ENCODE data around the gene RIMS1.

DNA sequence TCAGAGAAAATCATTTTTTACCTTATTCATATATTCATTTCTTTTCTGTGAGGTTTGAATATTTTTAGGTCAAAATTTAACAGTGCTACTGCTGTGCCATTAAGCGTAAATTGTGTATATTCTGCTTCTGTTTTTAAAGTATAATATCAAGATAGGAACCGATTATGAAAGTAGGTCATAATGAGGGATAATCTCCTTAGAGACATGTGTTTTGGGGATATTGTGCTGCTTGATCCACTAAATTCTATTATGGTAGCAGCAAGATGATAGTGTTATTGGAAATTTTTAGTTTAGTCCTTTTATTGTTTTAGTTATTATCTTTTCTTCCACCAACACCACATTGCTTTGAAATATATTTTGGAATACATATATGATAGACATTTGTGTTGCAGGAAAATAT, 244.0 kb downstream of the RIMS1 start:
- no peak for TF ChIP-seq EZH2phosphoT487 (conservative IDR thresholded peaks at IDR 0.05; ENCODE audit: low read length)
- TF ChIP-seq, protein P1, sequence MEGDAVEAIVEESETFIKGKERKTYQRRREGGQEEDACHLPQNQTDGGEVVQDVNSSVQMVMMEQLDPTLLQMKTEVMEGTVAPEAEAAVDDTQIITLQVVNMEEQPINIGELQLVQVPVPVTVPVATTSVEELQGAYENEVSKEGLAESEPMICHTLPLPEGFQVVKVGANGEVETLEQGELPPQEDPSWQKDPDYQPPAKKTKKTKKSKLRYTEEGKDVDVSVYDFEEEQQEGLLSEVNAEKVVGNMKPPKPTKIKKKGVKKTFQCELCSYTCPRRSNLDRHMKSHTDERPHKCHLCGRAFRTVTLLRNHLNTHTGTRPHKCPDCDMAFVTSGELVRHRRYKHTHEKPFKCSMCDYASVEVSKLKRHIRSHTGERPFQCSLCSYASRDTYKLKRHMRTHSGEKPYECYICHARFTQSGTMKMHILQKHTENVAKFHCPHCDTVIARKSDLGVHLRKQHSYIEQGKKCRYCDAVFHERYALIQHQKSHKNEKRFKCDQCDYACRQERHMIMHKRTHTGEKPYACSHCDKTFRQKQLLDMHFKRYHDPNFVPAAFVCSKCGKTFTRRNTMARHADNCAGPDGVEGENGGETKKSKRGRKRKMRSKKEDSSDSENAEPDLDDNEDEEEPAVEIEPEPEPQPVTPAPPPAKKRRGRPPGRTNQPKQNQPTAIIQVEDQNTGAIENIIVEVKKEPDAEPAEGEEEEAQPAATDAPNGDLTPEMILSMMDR (IDR thresholded peaks at IDR 0.05; ENCODE audit: insufficient read depth, low read length, poor library complexity, severe bottlenecking), result no peak

Measured in SU-DHL-6 (cell line).